Left lung (tissue), 10 donors: Measurements from ENCODE around the gene IL17RC. TPM values are rescaled to one million over a fixed set of nuclear protein-coding genes. Genes with fewer than 3 reads are reported as not detected.

Experiments used
- ATAC-seq: fragments of 200-7000 bp; cut with Tn5 transposase; one replicate; pipeline ENCODE4 v1.9.1; 2020; ENCODE audit warnings: moderate library complexity
- DNase-seq, 4 donors: peaks; one replicate each; pipeline ENCODE4 v3.0.0-alpha.2; 2013 to 2020
- H3K27ac ChIP-seq, 2 donors: fragments of 200-600 bp; sonication (generic) in 1 of 2; one replicate each; pipeline versions ENCODE4 v1.5.0 to v1.8.0; 2020 to 2021
- H3K27me3 ChIP-seq, 2 donors: fragments of 200-600 bp; sonication (generic) in 1 of 2; one replicate each; pipeline versions ENCODE4 v1.5.0 to v1.8.0; 2020 to 2021
- H3K36me3 ChIP-seq, 2 donors: fragments of 200-600 bp; sonication (generic) in 1 of 2; one replicate each; pipeline versions ENCODE4 v1.5.0 to v1.8.0; 2020 to 2021
- H3K4me1 ChIP-seq, 2 donors: fragments of 200-600 bp; one replicate each; pipeline ENCODE4 v1.8.0; 2021
- H3K4me3 ChIP-seq, 2 donors: fragments of 200-600 bp; sonication (generic) in 1 of 2; one replicate each; pipeline versions ENCODE4 v1.5.0 to v1.8.0; 2020 to 2021; ENCODE audit warnings: mild to moderate bottlenecking in 1 of 2
- H3K9me3 ChIP-seq, 2 donors: fragments of 200-600 bp; sonication (generic) in 1 of 2; one replicate each; pipeline versions ENCODE4 v1.5.0 to v1.8.0; 2020 to 2021
- CTCF ChIP-seq, 2 donors: fragments of 200-600 bp; sonication (generic) in 1 of 2; IDR thresholded peaks; one replicate each; pipeline versions ENCODE4 v1.5.0 to v1.8.0; 2021; ENCODE audit warnings: antibody characterized with exemption in 2 of 2
- intact Hi-C, 2 donors: fragments of 100-400 bp; cut with DNase I; formaldehyde crosslinking; loops; one replicate each; pipeline versions ENCODE4 v1.11.2 to v1.14.2; 2022
- polyA plus RNA-seq, 6 donors: library from polyadenylated mRNA; unstranded; fragments of 120-200 nt; gene quantifications; one replicate each; pipeline ENCODE4 v1.2.1, GENCODE V29; 2013; ENCODE audit not compliant: insufficient read length in 6 of 6
- total RNA-seq, 2 donors: library from RNA; stranded (reverse); fragmentation: NEBNext Ultra II Directional; extraction: Animal tissue kit (Norgen Biotek cat#: 25700); gene quantifications; one replicate each; pipeline ENCODE4 v1.2.1, GENCODE V29; 2021
- donor health status: DM: no; HTN: yes; CAD: no.
- donor health status: DM: no; HTN: no; CAD: no.

IL17RC gene
- total and polyA plus RNA-seq, 8 donors: 20.4 to 54.4 (median 46.9) TPM

DNA sequence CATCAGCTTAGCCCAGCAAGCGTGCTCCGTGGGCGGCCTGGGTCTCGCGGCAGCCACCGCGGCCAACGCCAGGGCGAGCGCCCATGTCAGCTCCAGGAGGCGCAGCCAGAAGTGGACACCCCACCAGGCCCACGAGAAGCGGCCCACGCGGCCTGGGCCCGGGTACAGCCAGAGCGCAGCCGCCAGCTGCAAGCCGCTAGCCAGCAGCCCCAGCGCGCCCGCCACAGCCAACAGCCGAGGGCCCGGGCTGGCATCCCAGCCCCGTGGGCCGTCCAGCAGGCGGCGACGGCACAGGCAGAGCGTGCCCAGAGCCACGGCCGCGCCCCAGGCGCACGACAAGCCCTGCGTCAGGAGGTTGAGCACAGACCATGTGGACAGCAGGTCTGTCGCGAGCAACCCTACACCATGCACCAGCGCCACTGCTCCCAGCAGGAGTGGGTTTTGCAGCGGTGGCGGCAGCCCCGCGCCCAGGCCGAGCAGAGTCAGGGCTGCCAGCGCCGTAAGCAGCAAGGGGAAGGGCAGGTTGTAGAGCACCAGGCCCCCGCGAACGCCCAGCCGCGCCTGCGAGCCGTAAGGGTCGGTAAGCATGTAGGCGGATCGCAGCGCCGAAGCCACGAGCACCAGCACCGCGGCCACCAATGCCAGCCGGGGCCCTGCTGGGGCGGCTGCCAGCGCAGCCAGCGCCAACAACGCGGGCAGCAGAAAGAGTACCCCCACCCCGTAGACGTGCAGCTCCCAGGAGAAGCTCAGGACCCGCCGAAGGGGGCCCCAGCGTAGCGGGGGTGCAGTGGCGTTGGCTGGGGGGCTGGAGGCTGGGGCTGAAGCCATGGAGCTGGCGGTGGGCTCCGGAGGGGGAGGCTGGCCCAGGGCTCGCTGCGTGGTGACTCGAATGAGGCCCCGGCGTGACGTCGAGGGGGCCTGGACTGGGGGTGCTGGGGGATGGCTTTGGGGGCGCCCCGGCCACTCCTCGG, 30.4 kb downstream of the IL17RC start:
- Histone ChIP-seq H3K36me3 (peaks cover 0 to 22% of the 10 kb centered on the region in 2 donors), H3K27me3 (peaks cover 0 to 15% of the 10 kb centered on the region in 2 donors), H3K4me1 (peaks cover 8 to 15% of the 10 kb centered on the region in 2 donors), H3K9me3 (no peaks in the 10 kb centered on the region), H3K4me3 (peak overlapping the region; percentile 51 to 55), H3K27ac (peak overlapping the region; percentile 76 to 79)
- peak; percentile 39 to 56 for TF ChIP-seq CTCF (IDR thresholded peaks at IDR 0.05)
- DNase-seq (peak; percentile 42 to 92 (median 76)), ATAC-seq (peak; percentile 91)
- intact Hi-C loops: no loop called here

DNA sequence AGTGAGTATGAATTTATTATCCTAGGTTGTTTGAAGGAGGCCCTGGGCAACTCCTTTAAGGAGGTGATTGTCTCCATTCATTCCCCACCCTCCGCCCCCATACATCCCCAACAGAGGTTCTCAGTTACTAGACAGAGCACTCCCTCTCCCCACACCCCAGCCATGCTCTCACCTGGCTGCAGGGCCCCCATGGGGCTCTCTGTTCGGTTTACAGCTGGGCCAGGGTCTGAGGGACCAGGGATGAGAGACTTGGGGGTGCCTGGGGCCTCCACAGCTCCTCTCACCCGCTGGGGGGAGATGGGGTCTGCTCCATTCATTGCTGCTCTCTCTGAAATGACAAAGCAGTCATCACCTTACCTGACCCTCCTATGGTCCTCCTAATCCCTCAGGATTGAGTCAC, 31.7 kb downstream of the IL17RC start:
- DNase-seq (no peak), ATAC-seq (no peak)
- Histone ChIP-seq H3K27ac (no peak overlapping the region), H3K9me3 (no peaks in the 10 kb centered on the region), H3K4me3 (no peak overlapping the region), H3K27me3 (peaks cover 0 to 17% of the 10 kb centered on the region in 2 donors), H3K36me3 (peaks cover 0 to 10% of the 10 kb centered on the region in 2 donors), H3K4me1 (peaks cover 8 to 17% of the 10 kb centered on the region in 2 donors)
- intact Hi-C loops: no loop called here
- TF ChIP-seq CTCF (IDR thresholded peaks at IDR 0.05): no peak

DNA sequence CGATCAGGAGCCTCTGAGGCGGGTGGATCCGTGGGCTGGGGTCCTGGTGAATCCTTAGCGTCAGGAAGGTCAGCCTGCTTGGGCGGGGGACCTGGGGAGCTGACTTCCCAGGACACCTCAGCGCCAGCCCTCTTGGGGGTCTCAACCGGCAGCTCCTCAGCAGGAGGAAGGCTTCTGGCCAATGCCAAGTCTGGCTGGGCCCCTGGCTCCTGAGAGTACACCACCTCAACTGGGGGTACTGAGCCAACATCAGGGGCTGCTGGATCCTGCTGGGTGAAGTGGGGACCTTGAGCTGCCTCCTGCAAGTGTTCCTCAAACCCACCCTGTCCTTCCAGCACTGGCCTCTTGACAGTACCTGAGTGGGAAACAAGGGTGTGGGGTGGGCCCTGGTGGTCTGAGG, 32.2 kb downstream of the IL17RC start:
- ATAC-seq: no peak
- intact Hi-C loops: no loop called here

GRCh38 chr3:9949626-9950025, 32.7 kb downstream of the IL17RC start:
- H3K4me1 ChIP-seq: peaks cover 8 to 17% of the 10 kb centered on the region in 2 donors
- no peak overlapping the region for H3K27ac ChIP-seq
- intact Hi-C loops: no loop called here
- H3K9me3 ChIP-seq: no peaks in the 10 kb centered on the region
- H3K27me3 ChIP-seq: peaks cover 0 to 17% of the 10 kb centered on the region in 2 donors
- peaks cover 0 to under 1% of the 10 kb centered on the region in 2 donors for H3K36me3 ChIP-seq
- no peak for TF ChIP-seq CTCF (IDR thresholded peaks at IDR 0.05)
- H3K4me3 ChIP-seq: no peak overlapping the region
- no peak for DNase-seq
- no peak for ATAC-seq

More for the DNA sequence above, 32.2 kb downstream of the IL17RC start:
- H3K9me3 ChIP-seq: no peaks in the 10 kb centered on the region
- H3K27ac ChIP-seq: no peak overlapping the region
- H3K4me1 ChIP-seq: peaks cover 8 to 17% of the 10 kb centered on the region in 2 donors
- no peak for TF ChIP-seq CTCF (IDR thresholded peaks at IDR 0.05)
- H3K27me3 ChIP-seq: peaks cover 0 to 17% of the 10 kb centered on the region in 2 donors
- H3K36me3 ChIP-seq: peaks cover 0 to 6% of the 10 kb centered on the region in 2 donors
- no peak overlapping the region for H3K4me3 ChIP-seq
- no peak for DNase-seq

GRCh38 chr3:9951126-9951525, 34.2 kb downstream of the IL17RC start:
- no peak overlapping the region for H3K4me3 ChIP-seq
- ATAC-seq: no peak
- no peak for TF ChIP-seq CTCF (IDR thresholded peaks at IDR 0.05)

More at GRCh38 chr3:9951126-9951525, 34.2 kb downstream of the IL17RC start:
- Histone ChIP-seq H3K36me3 (no peaks in the 10 kb centered on the region), H3K27me3 (peaks cover 0 to 17% of the 10 kb centered on the region in 2 donors), H3K27ac (no peak overlapping the region), H3K4me1 (peaks cover 8 to 13% of the 10 kb centered on the region in 2 donors), H3K9me3 (no peaks in the 10 kb centered on the region)
- DNase-seq: no peak
- intact Hi-C loops: no loop called here
